IPS-11a (cell line): ENCODE data around the gene SERPINA9.
"Not testable (repeated sequence)": the region's sequence is repeated elsewhere in the genome, so short reads cannot be mapped to it uniquely, and the experiment has no call there.

Experiments used
- H3K4me3 ChIP-seq: one replicate; pipeline ENCODE4 v1.5.1; 2013; ENCODE audit warnings: low read depth, low read length, control low read depth

SERPINA9 gene

DNA sequence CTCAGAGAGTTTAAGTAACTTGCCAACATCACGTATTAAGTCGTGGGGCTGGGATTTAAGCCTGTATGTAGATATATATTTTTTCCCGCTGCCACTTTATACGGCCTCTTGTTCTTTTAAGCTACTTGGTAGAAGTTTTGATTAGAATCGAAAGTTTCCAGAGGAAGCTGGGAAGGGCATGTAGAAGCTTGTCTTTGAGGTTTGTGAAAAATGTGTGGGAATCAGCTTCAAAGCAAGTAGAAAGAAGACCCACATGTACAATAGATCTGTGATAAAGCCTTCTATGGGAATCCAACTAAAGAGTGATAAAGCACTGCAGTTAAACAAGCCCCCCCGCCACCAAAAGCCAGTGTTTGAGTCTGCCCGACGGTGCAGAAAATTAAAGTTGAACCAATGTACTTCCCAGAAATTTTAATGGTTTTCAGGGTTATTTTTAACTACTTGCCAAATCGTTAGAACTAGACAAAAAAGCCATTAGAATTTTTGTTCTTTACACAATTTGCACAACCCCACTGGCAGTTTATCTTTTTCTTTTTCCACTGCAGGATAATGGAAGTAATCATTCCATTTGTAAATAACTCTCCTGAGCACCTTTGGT is 48.9 kb downstream of the SERPINA9 start:
- no peak overlapping the region for H3K4me3 ChIP-seq

DNA sequence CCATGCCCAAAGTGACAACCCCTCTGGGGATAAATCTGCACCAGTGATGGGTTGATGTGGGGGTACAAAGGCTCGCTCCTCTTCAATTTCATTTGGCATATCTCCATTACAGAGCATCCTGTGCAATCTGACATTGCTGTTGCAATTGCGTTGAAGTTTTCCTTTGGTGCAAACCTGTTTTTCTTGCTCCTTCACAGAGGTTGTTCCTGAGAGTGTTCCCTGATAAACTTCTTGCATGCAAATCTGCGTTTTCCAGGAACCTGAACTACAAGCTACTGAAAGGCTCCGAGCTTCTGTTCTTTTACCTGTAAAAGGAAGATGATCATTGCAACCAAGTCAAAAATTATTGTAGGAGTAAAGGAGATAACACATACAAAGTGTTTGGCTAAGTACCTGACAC is 49.5 kb downstream of the SERPINA9 start:
- H3K4me3 ChIP-seq: no peak overlapping the region

DNA sequence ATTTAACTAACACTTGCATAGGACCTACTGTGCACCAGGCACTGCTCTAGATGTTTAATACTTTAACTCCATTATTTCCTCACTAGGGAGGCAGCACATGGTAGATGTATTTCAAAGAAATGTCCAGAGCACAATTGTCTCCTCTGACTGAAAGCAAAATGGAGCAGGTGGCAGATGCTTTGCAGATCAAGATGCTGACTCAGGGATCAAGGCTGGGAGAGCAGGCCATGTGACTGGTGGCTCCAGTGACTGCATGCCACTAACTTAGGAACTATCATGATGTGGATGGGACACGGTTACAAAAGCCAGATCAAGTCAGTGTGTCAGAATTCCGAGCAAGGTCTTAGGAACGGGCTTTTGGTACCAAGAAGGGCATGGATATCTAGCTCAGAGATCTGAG is 51.6 kb downstream of the SERPINA9 start:
- H3K4me3 ChIP-seq: no peak overlapping the region

DNA sequence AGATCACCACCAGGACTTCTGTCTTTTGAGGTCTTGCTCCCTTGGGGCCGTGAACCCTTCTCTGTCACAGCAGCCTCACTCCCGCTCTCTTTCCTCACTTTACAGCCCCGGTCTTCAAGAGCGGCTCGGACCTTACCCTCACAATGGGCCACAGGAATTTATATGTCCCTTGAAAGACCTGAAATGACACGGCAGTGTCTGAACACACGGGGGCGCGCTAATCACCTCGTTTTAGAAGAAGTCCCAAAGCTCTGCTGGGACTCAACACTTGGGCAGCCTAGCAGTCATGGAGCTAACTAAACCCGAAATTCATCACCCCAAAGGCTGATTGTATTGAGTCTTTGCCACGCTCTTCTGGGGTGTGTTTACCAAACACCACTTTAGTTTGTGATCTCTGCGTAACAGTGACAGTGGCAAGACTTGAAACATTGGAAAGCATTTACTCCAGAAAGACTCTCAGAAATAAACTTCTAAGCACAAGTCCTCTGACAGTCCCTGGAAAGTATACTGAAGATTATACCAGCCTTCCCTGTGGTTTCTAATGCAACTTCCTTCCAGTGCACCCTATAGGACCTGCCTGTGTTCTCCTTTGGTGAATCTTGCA is 52.4 kb downstream of the SERPINA9 start:
- no peak overlapping the region for H3K4me3 ChIP-seq

DNA sequence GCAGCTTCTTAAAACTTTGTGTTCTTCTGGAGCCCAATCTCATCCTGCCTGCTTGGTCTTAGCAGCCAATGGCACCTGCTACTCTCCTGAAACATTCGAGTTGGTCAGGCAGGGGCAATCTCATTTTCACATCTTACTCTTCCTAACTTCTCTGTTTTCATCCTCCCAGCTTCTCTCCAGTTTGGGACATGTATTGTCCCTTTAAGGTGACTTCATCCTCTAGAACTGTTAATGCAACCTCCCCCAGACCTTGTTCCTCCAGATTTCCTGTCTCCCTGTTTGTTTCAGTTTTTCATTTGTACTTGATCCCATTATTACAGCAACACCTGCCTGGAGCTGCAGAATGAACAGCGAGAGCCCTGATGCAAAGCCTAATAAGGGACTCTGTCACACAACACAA is 54.7 kb downstream of the SERPINA9 start:
- no peak overlapping the region for H3K4me3 ChIP-seq

DNA sequence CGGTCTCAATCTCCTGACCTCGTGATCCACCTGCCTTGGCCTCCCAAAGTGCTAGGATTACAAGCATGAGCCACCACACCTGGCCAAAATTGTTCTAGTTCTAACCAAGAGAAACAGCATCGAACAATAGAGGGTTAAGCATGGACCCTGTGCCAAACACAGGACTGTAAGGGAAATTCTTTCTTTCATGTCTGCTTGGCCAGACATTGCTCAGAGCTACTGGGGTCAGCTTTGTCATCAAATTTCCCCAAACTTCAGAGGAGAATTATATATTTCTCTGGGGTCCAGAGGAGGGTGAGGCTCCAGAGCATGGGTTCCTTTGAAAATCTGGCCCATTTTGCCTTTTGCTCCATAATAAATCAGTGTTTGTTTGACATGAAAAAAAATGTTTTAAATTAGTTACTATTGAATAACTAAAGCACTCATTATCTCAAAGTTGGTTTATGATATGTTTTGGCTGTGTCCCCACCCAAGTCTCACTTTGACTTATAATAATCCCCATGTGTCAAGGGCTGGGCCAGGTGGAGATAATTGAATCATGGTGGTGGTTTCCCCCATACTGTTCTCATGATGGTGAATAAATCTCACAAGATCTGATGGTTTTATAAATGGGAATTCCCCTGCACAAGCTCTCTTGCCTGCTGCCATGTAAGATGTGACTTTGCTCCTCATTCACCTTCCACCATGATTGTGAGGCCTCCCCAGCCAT is 58.3 kb downstream of the SERPINA9 start:
- H3K4me3 ChIP-seq: not testable (repeated sequence)
